NCI-H1092 (cell line): ENCODE measurements around the gene TBC1D22A.
"Not testable (repeated sequence)": the region's sequence is repeated elsewhere in the genome, so short reads cannot be mapped to it uniquely, and the experiment has no call there.

Source experiments
- DNase-seq: peaks from one replicate; lab custom pipeline; 2025; lab: John Stamatoyannopoulos, UW

Gene TBC1D22A

DNA sequence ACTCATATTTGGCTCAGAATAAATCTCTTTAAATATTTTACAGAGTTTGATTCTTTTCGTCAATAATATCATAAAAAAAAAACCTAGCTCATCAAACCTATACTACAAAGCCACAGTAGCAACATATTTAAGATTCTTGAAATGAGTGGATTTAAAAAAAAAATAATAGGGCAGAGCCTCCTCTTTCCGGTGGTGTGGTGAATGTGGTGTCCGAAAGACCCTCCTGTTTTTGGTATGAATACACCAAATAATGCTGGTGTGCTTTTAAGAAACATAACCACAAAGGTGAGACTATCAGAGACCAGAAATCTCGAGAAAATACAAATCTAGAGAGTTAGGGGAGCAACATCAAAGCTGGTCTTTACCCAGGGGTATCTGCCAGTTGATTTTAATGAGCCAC, 342.6 kb downstream of the TBC1D22A start:
- DNase-seq: no peak

DNA sequence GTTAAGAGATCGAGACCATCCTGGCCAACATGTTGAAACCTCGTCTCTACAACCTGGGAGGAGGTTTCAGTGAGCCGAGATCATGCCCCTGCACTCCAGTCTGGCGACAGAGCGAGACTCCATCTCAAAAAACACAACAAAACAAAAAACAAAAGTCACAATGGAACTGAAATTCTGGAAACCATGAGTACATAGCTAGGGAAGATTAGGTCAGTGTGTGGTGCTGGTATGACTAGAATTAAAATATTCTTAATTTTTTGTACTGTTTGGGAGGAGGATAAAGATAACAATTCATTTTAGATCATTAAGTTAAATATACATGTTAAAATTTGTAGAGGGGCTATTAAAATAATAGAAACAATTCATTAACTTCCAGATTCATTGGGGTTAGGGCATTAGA, 344.4 kb downstream of the TBC1D22A start:
- DNase-seq: no peak

GRCh38 chr22:47107431-47107830, 345.0 kb downstream of the TBC1D22A start:
- DNase-seq: no peak

GRCh38 chr22:47110817-47111443, 348.5 kb downstream of the TBC1D22A start:
- DNase-seq: no peak

GRCh38 chr22:47111626-47112581, 349.5 kb downstream of the TBC1D22A start:
- no peak for DNase-seq

DNA sequence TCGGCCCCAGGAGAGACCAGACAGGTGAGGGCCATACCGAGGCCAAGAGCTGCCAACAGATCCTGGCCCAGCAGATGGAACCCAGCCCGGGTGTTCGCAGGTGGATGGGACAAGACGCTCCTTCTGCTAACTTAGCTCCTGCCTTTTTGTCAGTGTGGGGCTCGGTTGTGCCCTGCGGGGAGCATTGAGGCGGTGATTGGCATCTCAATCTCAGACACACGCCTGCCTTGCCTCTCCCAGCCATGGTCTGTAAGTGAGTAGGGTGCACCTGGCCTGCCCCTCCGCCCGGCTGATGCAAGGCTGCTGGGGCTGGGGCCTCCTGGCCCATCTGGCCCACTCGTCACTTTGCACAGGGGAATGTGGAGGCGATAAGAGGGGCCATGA, 350.1 kb downstream of the TBC1D22A start:
- no peak for DNase-seq

- DNase-seq: no peak
These were observed 350.8 kb downstream of the TBC1D22A start for GRCh38 chr22:47112994-47113852.

DNA sequence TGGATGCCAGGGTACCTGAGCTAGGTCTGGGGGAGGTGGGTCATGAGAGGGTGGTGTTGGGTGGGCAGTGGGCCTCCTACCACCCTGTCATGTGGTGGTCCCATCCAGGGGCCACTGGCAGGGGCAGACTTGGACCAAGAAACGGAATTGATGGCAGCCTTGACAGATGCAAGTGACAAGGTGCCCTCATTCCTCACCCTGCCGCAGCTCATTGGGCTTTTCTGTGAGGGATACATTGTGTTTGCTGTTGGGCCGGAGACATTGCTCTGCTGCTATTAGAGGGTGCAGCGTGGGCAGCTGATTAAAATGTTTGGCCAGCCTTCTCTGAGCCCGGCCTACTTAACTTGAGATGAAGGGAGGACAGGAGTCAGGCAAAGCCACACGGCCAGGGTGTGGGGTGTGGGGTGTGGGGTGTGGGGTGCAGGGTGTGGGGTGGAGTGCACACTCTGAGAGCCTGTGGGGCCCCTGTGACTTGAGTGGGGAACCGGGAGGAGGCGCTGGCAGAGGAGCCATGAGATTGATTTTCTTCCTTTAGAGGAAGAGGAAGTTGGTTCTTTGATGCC, 351.5 kb downstream of the TBC1D22A start:
- no peak for DNase-seq

- DNase-seq: no peak
These were observed 352.5 kb downstream of the TBC1D22A start for GRCh38 chr22:47114813-47115517.

DNA sequence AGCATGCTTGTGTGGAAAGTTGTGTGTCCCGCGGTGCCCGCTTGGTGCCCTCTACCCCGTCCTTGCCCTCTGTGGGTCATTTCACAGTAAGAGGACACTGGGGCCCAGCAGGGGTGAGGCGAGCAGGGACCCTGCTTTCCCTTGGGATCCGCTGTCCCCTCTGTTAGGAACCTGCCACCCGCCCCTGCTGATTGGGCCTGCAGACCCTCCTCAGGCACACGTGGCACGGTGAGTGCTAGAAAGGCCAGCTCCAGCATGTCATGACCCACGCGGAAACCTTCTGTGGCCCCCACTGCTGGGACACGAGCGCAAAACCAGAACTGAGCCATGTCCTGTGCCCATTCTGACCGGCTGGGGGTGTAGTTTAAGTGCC, 353.1 kb downstream of the TBC1D22A start:
- no peak for DNase-seq

DNA sequence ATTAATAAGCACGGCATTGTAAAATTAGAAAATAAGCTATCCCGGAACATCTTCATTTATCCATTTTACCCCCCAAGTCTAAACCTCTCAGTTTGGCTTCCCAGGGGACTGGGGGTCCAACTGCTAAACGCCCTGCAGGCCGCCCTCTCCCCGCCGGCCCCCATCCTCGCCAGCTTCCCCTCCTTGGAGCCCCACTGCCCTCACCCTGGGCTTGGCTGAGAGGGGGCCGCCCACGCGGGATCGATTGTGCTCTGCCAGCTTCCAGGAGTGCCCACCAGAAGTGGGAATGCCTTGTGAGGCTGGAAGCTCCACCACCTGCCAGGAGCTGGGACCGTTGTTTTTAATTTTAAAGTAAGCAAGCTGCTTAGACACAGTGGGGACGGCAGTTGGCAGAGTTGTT, 353.5 kb downstream of the TBC1D22A start:
- no peak for DNase-seq

- no peak for DNase-seq
These were observed 354.2 kb downstream of the TBC1D22A start for GRCh38 chr22:47116426-47117341.

GRCh38 chr22:47117442-47117841, 355.0 kb downstream of the TBC1D22A start:
- not testable (repeated sequence) for DNase-seq

DNA sequence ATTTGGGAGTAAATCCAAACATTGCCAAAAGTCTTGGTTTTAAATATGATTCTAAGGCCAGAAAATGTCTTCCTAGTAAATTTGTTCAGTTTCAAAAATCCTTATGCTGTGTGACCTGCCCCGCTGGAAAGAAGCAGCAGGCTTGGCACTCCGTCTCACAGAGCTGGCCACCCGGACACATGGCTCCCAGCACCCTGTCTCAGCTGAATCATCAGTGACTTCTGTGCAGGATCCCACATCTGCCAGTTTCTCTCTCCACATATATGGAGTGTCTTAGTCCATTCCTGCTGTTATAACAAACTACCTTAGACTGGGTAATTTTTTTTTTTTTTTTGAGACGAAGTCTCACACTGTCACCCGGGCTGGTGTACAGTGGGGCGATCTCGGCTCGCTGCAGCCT, 356.7 kb downstream of the TBC1D22A start:
- DNase-seq: no peak

DNA sequence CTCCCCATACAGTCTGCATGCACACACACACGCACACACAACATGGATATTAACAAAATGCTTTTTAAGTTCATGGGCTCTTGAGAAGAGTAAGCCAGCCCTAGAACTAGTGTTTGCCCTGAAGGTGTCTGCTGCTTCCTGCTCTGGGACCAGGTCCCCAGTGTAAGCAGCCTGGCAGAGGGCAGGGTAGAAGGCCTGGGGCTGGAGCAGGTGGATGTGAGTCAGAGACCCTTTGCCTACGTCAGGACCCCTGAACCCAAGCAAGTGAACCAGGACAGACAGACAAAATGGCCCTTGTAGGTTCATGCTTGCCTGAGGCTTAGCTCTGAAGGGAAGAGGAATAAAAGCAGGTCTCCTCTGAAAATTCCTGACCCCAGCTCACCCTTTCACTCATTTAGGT, 357.9 kb downstream of the TBC1D22A start:
- DNase-seq: no peak

- no peak for DNase-seq
These were observed 359.3 kb downstream of the TBC1D22A start for GRCh38 chr22:47121791-47122190.

GRCh38 chr22:47122441-47123000, 360.1 kb downstream of the TBC1D22A start:
- no peak for DNase-seq

DNA sequence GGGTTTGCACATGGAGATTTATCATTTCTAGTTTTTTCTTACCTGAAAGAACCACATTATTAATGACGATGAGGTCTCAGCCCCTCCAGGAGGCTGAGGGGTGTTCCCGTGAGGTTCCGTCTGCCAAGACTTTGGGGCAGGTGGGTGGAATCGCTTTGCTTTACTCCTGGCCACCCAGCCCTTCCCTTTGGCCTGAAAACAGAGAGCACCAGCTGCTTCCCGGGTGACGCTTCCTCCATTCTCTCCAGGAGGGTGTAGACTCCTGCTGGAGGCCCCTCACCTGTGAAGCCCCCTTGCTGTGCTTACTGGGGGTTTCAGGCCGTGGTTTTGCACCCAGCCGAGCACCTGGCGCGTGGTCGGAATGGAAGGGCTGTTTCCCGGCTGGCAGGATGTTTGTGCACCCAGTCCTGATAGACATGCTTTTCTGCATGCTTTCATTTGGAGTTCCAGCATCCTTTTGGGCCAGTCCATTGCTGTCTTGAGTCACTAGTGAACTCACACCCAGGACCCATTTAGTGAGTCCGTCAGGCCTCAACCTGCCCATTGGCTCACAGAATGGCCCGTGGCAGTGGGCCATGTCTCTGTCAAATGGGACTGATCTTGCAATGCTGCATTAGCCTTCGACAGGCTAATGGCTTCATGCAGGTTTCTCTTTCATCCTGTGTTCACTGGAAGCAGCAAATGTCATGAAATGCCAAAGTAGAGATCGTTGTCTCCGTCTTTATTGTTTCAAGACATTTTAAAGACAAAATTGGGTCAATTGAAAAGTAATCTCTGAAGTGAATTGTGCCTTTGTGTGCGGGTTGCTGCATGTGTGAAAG, 360.8 kb downstream of the TBC1D22A start:
- DNase-seq: no peak

DNA sequence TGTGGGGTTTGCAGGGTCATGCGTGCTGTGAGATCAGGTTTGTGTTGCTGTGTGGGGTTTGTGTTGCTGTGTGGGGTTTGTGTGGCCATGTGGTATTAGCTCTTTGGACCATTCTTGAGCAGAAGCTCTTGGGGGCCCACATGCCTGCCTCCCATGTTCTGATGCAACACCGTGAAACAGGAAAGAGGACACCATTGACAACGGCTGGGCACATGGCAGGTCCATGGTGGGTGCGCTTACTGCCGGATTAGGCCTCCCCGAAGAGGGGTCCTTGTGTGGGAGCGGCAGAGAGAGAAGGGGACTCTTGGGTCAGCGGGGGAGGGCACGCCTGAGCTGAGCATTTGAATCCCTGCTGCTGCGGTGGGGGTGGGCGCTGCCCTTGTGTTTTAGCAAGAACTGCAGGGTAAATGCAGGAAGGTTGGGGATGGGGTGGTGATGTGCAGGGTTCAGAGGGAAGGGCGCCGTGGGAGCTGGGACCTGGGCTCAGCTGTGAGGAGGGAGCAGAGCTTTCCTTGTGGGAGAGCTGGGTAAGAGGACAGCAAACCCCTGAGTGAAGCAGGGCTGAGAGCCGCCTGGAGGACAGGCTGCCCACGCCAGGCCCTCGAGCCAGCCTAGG, 361.5 kb downstream of the TBC1D22A start:
- DNase-seq: no peak
